Endodermal cell (in vitro differentiated cells): Measurements from ENCODE around the gene C15orf40. TPM values are rescaled to one million over a fixed set of nuclear protein-coding genes. Genes with fewer than 3 reads are reported as not detected.

Source experiments
- DNase-seq: peaks from one replicate; pipeline ENCODE4 v3.0.0-alpha.2; 2017
- H3K27ac ChIP-seq: 2 replicates; pipeline ENCODE4 v1.5.1; 2013; ENCODE audit warnings: mild to moderate bottlenecking, low read depth, low read length, moderate library complexity
- H3K27me3 ChIP-seq: 2 replicates; pipeline ENCODE4 v1.6.1; 2013; ENCODE audit warnings: mild to moderate bottlenecking, low read length, moderate library complexity; ENCODE audit not compliant: insufficient read depth, control insufficient read depth, poor library complexity, severe bottlenecking
- H3K36me3 ChIP-seq: 2 replicates; pipeline ENCODE4 v1.7.0; 2013; ENCODE audit warnings: mild to moderate bottlenecking, low read length, moderate library complexity; ENCODE audit not compliant: control insufficient read depth, insufficient read depth
- H3K4me1 ChIP-seq: one replicate; pipeline ENCODE4 v1.7.0; 2013; ENCODE audit warnings: low read length; ENCODE audit not compliant: control insufficient read depth, insufficient read depth
- H3K4me3 ChIP-seq: 2 replicates; pipeline ENCODE4 v1.5.1; 2013; ENCODE audit warnings: mild to moderate bottlenecking, low read length, moderate library complexity
- H3K9ac ChIP-seq: 2 replicates; pipeline ENCODE4 v1.6.1; 2013; ENCODE audit warnings: mild to moderate bottlenecking, low read length, moderate library complexity; ENCODE audit not compliant: poor library complexity, severe bottlenecking; ENCODE audit errors: extremely low read depth
- H3K9me3 ChIP-seq: 2 replicates; pipeline ENCODE4 v1.6.1; 2013; ENCODE audit warnings: mild to moderate bottlenecking, low read length, moderate library complexity; ENCODE audit not compliant: control insufficient read depth
- H3K27ac Mint-ChIP-seq: 2 replicates; pipeline ENCODE4 v1.8.0; 2020; ENCODE audit warnings: mixed read lengths
- H3K27me3 Mint-ChIP-seq: 2 replicates; pipeline ENCODE4 v1.8.0; 2021; ENCODE audit warnings: mild to moderate bottlenecking, mixed read lengths; ENCODE audit not compliant: insufficient read depth
- H3K36me3 Mint-ChIP-seq: 2 replicates; pipeline ENCODE4 v1.8.0; 2020; ENCODE audit warnings: low read depth, mixed read lengths
- H3K4me1 Mint-ChIP-seq: 2 replicates; pipeline ENCODE4 v1.8.0; 2020; ENCODE audit warnings: mixed read lengths
- H3K4me3 Mint-ChIP-seq: 2 replicates; pipeline ENCODE4 v1.8.0; 2020; ENCODE audit warnings: mild to moderate bottlenecking, moderate library complexity, mixed read lengths
- H3K9me3 Mint-ChIP-seq: 2 replicates; pipeline ENCODE4 v1.8.0; 2020; ENCODE audit warnings: mild to moderate bottlenecking, mixed read lengths
- WGBS, 2 experiments: methylation state at CpG; one replicate each; pipeline versions ENCODE4 v1.1.5 to v1.1.7; 2013; ENCODE audit warnings: missing lambda C conversion rate in 2 of 2, mixed read lengths in 1 of 2; ENCODE audit not compliant: insufficient coverage in 1 of 2, insufficient read length in 1 of 2; 5-methylcytosine and 5-hydroxymethylcytosine counted together
- total RNA-seq, 2 donors: library from RNA; stranded (reverse); fragmentation: NEBNext Ultra II Directional in 1 of 2; extraction: Animal tissue kit (Norgen Biotek cat#: 25700) in 1 of 2; gene quantifications; 2 replicates in 1 of 2; 3 replicates in 1 of 2; pipeline ENCODE4 v1.2.1, GENCODE V29; 2021
- TF ChIP-seq, protein P1 (sequence below): fragments of 200-600 bp; sonication (generic); conservative IDR thresholded peaks from 2 replicates; pipeline ENCODE4 v1.5.0; 2021; ENCODE audit warnings: antibody characterized with exemption, mild to moderate bottlenecking

Gene C15orf40
- total RNA-seq, 2 donors from 2014 or later: 15.5 to 17.7 TPM

DNA sequence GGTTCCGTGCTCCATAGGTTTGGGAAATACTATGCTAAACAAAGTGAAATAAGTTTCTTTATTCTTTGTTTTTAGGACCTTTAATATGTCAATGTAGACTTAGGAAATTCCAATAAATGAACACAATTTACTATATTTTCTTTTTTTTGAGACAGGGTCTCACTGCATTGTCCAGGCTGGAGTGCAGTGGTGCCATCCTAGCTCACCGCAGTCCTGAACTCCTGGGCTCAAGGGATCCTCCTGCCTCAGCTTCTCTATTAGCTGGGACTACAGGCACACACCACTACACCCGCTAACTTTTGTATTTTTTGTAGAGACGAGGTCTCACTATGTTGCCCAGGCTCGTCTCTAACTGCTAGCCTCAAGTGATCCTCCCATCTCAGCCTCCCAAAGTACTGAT lies 46.5 kb downstream of the C15orf40 start:
- Histone ChIP-seq H3K4me1 (no peaks in the 10 kb centered on the region), H3K27ac (no peak overlapping the region), H3K9me3 (no peaks in the 10 kb centered on the region), H3K4me3 (no peak overlapping the region), H3K9ac (no peak overlapping the region), H3K36me3 (no peaks in the 10 kb centered on the region), H3K27me3 (no peaks in the 10 kb centered on the region)
- Mint-ChIP-seq H3K27ac (no peak overlapping the region), H3K4me1 (no peaks in the 10 kb centered on the region), H3K36me3 (no peaks in the 10 kb centered on the region), H3K4me3 (no peak overlapping the region), H3K9me3 (no peaks in the 10 kb centered on the region), H3K27me3 (no peaks in the 10 kb centered on the region)
- WGBS, 2 experiments: 83 to 97% methylated on average over 5 of the region's 5 CpGs
- TF ChIP-seq, protein P1, sequence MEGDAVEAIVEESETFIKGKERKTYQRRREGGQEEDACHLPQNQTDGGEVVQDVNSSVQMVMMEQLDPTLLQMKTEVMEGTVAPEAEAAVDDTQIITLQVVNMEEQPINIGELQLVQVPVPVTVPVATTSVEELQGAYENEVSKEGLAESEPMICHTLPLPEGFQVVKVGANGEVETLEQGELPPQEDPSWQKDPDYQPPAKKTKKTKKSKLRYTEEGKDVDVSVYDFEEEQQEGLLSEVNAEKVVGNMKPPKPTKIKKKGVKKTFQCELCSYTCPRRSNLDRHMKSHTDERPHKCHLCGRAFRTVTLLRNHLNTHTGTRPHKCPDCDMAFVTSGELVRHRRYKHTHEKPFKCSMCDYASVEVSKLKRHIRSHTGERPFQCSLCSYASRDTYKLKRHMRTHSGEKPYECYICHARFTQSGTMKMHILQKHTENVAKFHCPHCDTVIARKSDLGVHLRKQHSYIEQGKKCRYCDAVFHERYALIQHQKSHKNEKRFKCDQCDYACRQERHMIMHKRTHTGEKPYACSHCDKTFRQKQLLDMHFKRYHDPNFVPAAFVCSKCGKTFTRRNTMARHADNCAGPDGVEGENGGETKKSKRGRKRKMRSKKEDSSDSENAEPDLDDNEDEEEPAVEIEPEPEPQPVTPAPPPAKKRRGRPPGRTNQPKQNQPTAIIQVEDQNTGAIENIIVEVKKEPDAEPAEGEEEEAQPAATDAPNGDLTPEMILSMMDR: no peak
- DNase-seq: no peak

DNA sequence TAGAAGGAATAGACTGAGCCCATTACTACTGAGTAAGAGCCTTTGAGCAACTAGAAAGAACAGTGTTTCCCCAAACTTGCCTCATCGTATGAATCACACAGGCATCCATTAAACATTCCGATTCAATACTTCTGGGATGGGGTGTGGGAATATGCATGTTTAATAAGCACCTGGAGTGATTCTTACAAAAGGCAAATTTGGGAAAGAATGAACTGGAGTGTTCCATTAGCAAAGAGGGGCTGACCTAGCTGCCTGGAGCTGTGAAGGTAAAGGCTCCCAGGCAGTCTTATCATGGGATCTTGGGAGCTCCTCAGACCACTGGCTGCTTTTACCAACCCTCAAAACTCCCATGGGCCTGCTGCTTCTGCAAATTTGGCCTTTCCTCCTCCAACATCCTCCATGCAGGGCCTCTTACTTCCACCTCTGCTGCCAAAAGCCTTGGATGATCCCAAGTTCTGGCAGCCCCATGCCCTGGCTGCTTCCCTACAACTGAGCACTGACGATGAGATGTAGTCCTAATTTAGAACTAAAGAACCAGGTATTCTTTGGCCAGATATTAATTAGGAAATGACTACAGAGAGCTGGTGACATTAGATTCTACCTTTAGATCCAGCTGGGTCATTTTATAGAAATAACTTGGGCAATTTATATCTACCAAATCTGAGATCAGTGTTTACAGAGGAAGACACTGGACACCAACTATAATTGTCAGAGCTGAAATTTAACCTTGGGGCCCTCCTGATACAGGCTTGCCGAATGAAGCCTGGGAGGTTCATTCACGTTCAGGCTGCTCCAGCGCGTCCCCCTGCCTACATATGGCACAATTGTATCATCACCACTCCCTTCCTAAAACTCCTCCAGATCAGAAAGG lies 47.7 kb downstream of the C15orf40 start:
- H3K9me3 Mint-ChIP-seq: no peaks in the 10 kb centered on the region
- no peaks in the 10 kb centered on the region for H3K36me3 ChIP-seq
- H3K27me3 ChIP-seq: no peaks in the 10 kb centered on the region
- H3K4me3 Mint-ChIP-seq: no peak overlapping the region
- no peaks in the 10 kb centered on the region for H3K27me3 Mint-ChIP-seq
- no peaks in the 10 kb centered on the region for H3K4me1 ChIP-seq
- H3K27ac Mint-ChIP-seq: no peak overlapping the region
- 91 to 95% methylated on average over 3 to 7 of the region's 7 CpGs for WGBS, 2 experiments
- no peak overlapping the region for H3K4me3 ChIP-seq
- no peak overlapping the region for H3K9ac ChIP-seq
- TF ChIP-seq, protein P1: no peak
- DNase-seq: no peak
- no peak overlapping the region for H3K27ac ChIP-seq
- H3K36me3 Mint-ChIP-seq: no peaks in the 10 kb centered on the region
- no peaks in the 10 kb centered on the region for H3K9me3 ChIP-seq
- H3K4me1 Mint-ChIP-seq: no peaks in the 10 kb centered on the region

- Histone ChIP-seq H3K4me3 (no peak overlapping the region), H3K4me1 (no peaks in the 10 kb centered on the region), H3K9ac (no peak overlapping the region), H3K9me3 (no peaks in the 10 kb centered on the region), H3K27ac (no peak overlapping the region), H3K36me3 (no peaks in the 10 kb centered on the region), H3K27me3 (no peaks in the 10 kb centered on the region)
- 94 to 95% methylated on average over 2 to 3 of the region's 3 CpGs for WGBS, 2 experiments
- Mint-ChIP-seq H3K4me1 (peaks cover 2% of the 10 kb centered on the region), H3K27me3 (no peaks in the 10 kb centered on the region), H3K9me3 (no peaks in the 10 kb centered on the region), H3K4me3 (no peak overlapping the region), H3K27ac (no peak overlapping the region), H3K36me3 (no peaks in the 10 kb centered on the region)
- DNase-seq: no peak
- TF ChIP-seq, protein P1: no peak
Measured at GRCh38 chr15:82960766-82961165, 50.7 kb downstream of the C15orf40 start.
